Stomach (tissue), 4 donors: ENCODE results near the gene HSPB6.

Source experiments
- POLR2AphosphoS5 ChIP-seq, 3 donors: sonication (generic); formaldehyde crosslinking; IDR thresholded peaks; one replicate each; pipeline ENCODE4 v1.6.1; 2016; ENCODE audit warnings: antibody characterized with exemption in 3 of 3
- TF ChIP-seq, protein P1 (sequence below), 7 experiments: fragments of 450-650 bp in 4 of 7; fragments of 200-600 bp in 3 of 7; sonication (generic) in 3 of 7; IDR thresholded peaks; one replicate each; pipeline ENCODE4 v1.5.1; 2016 to 2019; ENCODE audit warnings: antibody characterized with exemption in 7 of 7, control low read depth in 2 of 7, mild to moderate bottlenecking in 1 of 7

DNA sequence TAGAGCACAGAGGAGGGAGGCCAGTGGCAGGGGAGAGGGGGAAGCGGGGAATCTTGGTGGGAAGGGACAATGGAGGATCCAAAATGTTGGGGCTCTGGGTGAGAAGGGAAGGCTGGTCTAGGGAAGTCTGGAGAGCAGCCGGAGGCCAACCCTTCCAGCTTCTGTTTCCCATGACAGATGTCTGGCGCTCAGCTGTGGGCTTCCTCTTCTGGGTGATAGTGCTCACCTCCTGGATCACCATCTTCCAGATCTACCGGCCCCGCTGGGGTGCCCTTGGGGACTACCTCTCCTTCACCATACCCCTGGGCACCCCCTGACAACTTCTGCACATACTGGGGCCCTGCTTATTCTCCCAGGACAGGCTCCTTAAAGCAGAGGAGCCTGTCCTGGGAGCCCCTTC lies 10.3 kb downstream of the HSPB6 start:
- TF ChIP-seq POLR2AphosphoS5 (IDR thresholded peaks at IDR 0.05) = no peak
- TF ChIP-seq, protein P1, sequence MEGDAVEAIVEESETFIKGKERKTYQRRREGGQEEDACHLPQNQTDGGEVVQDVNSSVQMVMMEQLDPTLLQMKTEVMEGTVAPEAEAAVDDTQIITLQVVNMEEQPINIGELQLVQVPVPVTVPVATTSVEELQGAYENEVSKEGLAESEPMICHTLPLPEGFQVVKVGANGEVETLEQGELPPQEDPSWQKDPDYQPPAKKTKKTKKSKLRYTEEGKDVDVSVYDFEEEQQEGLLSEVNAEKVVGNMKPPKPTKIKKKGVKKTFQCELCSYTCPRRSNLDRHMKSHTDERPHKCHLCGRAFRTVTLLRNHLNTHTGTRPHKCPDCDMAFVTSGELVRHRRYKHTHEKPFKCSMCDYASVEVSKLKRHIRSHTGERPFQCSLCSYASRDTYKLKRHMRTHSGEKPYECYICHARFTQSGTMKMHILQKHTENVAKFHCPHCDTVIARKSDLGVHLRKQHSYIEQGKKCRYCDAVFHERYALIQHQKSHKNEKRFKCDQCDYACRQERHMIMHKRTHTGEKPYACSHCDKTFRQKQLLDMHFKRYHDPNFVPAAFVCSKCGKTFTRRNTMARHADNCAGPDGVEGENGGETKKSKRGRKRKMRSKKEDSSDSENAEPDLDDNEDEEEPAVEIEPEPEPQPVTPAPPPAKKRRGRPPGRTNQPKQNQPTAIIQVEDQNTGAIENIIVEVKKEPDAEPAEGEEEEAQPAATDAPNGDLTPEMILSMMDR (IDR thresholded peaks at IDR 0.05) = no peak
